C4-2B (cell line): Measurements from ENCODE around the gene FBLN7.

Experiments used
- H3K27ac ChIP-seq: fragments of 450-650 bp; 2 replicates; pipeline ENCODE4 v1.5.1; 2017
- CTCF ChIP-seq: fragments of 450-650 bp; conservative IDR thresholded peaks from 2 replicates; pipeline ENCODE4 v1.5.1; 2017; ENCODE audit warnings: mild to moderate bottlenecking
- ZFX ChIP-seq: fragments of 450-650 bp; IDR thresholded peaks from 2 replicates; pipeline ENCODE4 v1.6.1; 2017

The FBLN7 gene

DNA sequence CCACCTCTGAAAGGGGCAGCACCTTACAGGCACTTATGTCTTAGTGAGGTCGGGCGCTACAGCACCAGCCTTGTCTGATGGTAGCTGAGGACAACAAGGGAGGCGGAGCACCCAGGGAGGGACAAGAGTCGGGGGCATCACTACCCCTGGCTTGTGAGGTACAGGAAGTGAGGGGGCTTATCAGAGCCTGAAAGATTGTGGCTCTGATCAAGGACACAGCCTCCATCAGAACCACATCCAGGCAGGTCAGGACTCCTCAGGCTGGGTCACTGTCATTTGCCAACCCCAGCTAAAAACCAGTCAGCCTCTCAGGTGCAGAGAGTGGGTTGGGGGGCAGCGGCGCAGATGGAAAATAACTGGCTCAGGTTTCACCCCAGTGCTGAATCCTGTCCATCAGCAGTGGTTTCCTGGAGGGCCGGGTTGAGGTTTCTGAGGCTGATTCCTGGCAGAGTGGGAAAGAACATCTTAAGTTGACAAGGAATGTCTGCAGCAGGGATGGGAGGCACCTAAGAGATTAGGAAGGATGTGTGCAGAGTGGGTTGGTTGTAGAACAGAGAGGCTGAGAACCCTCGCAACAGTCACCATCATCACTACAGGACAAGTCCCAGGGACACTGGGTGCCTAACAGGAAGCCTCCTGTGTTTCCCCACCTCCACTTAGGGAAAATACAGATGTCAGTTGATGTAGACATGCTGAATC, 45.3 kb downstream of the FBLN7 start:
- no peak overlapping the region for H3K27ac ChIP-seq
- TF ChIP-seq ZFX: no peak
- TF ChIP-seq CTCF: no peak

DNA sequence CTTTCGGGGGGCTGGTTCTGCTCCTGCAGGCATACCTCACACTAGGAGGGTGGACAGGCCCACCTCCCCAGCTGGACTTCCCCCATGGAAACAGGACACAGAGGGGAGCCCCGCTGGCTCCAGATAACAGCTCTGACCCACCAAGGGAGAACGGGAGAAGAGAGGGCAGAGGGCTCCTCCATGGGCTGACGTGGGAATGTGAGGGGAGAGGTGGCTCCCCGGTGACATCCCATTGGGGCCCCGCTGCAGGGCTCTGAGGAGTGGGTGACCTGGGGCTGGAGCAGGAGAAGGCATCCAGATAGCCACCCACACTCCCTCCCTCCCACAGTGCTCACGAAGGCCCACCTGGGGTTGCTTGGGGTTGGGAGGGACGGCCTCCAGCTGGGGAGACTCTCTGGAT, 45.9 kb downstream of the FBLN7 start:
- no peak overlapping the region for H3K27ac ChIP-seq
- TF ChIP-seq ZFX (no peak), CTCF (no peak)

GRCh38 chr2:112185131-112185530, 46.9 kb downstream of the FBLN7 start:
- TF ChIP-seq ZFX (no peak), CTCF (no peak)
- H3K27ac ChIP-seq: no peak overlapping the region

DNA sequence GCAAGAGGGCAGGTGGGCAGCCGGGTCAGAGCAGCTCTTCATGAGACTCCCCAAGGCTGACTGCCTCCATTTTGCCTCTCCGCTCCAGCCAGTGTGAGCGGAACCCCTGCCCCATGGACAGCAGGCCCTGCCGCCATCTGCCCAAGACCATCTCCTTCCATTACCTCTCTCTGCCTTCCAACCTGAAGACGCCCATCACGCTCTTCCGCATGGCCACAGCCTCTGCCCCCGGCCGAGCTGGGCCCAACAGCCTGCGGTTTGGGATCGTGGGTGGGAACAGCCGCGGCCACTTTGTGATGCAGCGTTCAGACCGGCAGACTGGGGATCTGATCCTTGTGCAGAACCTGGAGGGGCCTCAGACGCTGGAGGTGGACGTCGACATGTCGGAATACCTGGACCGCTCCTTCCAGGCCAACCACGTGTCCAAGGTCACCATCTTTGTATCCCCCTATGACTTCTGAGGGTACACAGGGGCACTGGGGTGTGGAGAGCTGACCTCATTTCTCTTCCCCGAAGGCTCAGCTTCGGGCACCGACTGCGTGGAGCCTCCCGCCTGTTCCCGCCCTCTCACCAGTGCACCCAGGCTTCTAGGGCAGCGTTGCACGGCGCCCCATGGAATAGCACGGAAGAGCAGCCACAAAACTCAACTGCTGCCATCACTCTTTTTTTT, 49.0 kb downstream of the FBLN7 start:
- TF ChIP-seq ZFX: no peak
- TF ChIP-seq CTCF: no peak
- no peak overlapping the region for H3K27ac ChIP-seq

DNA sequence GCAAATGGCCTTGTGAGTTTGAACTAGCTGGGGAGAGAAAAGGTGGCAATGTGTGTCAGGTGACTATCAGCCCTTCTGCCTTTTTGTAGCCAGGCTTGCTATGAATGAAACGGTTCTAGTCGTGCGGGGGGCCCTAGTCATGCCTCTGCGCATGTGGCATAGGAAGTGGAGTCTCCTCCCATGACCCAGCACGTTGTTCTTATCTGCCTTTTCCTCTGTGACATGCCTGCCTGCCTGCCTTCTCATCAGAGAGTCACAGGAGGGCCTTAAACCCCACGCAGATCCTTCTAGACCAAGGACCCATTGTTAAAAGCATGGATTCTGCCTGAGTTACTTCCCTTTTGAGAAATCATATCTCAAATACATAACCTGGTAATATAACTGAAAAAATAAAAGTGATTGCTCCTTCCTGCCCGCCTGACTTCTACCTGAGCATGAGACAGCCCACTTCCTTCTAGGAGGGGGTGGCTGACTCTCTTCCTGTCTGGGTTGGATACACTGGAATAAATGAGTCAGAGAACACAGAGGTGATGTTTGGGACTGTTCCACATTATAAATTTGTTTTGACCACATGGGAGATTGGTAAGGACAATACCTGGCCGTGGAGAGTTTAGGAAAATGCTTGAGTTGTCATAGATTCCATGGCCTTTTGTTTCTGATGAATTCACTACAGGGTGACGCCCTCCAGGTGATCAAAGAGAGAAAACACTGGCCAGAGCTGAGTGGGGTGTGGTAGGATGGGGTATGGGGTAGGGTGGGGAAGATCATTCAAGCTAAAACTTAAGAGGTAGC, 49.8 kb downstream of the FBLN7 start:
- no peak overlapping the region for H3K27ac ChIP-seq
- TF ChIP-seq ZFX (no peak), CTCF (no peak)

DNA sequence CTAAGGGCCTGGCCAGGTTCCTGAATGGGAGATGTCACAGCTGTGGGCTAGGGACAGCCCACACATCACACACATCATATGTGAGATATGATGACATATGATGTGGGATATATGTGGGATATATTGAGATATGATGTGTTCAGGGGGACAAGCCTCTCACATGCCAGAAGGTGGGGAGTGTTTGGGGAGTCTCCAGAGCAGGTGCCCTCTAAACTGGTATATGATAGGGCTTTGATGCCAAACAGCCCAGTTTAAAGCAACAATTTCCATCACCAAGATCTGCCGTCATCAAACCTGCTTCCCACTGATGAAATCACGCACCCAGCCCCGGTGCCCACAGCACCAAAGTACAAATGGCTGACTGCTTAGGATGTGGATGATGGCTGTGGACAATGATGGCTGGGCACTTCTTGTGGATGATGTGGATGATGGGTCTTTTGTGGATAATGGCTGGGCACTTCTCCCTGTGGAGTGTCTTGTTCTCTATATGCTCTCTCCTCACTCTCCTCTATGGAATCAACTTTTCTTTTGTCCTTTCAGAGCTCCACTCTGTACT, 50.9 kb downstream of the FBLN7 start:
- no peak overlapping the region for H3K27ac ChIP-seq
- no peak for TF ChIP-seq CTCF
- TF ChIP-seq ZFX: no peak

GRCh38 chr2:112194028-112194427, 55.8 kb downstream of the FBLN7 start:
- no peak overlapping the region for H3K27ac ChIP-seq
- TF ChIP-seq ZFX: no peak
- TF ChIP-seq CTCF: no peak
